Keratinocyte (primary cell): Measurements from ENCODE around the gene BACH1. TPM values are rescaled to one million over a fixed set of nuclear protein-coding genes. Genes with fewer than 3 reads are reported as not detected.

Experiments
- DNase-seq: peaks from one replicate; pipeline ENCODE4 v3.0.0-alpha.2; 2011; ENCODE audit warnings: low read depth, missing footprints, low spot score
- FAIRE-seq: peaks from 2 replicates; lab custom pipeline; 2011; peaks lifted over from hg19 to GRCh38; lab: Jason Lieb, UNC
- H2AFZ ChIP-seq: 2 replicates; pipeline ENCODE4 v1.6.0; 2012; ENCODE audit warnings: low read length, control low read depth, inconsistent platforms; ENCODE audit not compliant: control insufficient read depth
- H3K27ac ChIP-seq: 2 replicates; pipeline ENCODE4 v1.5.1; 2011; ENCODE audit warnings: low read length; ENCODE audit not compliant: control insufficient read depth, insufficient read depth
- H3K27me3 ChIP-seq: 3 replicates; pipeline ENCODE4 v1.6.0; 2011; ENCODE audit warnings: low read length; ENCODE audit not compliant: control insufficient read depth, insufficient read depth; ENCODE audit errors: extremely low read depth
- H3K36me3 ChIP-seq, 2 experiments: 2 replicates in 1 of 2; 3 replicates in 1 of 2; pipeline ENCODE4 v1.5.1; 2011; ENCODE audit warnings: low read length in 2 of 2, mild to moderate bottlenecking in 1 of 2; ENCODE audit not compliant: control insufficient read depth in 2 of 2, insufficient read depth in 2 of 2; ENCODE audit errors: extremely low read depth in 1 of 2
- H3K4me1 ChIP-seq: 3 replicates; pipeline ENCODE4 v1.5.1; 2011; ENCODE audit warnings: low read length; ENCODE audit not compliant: control insufficient read depth, insufficient read depth; ENCODE audit errors: extremely low read depth
- H3K4me2 ChIP-seq: 3 replicates; pipeline ENCODE4 v1.6.0; 2011; ENCODE audit warnings: low read depth, low read length; ENCODE audit not compliant: control insufficient read depth, insufficient read depth; ENCODE audit errors: extremely low read depth
- H3K4me3 ChIP-seq, 3 experiments: fragments of 200-600 bp in 1 of 3; sonication (generic) in 1 of 3; 2 replicates in 2 of 3; 3 replicates in 1 of 3; pipeline ENCODE4 v1.5.1; 2011 to 2016; ENCODE audit warnings: low read length in 3 of 3, mild to moderate bottlenecking in 3 of 3, control low read depth in 2 of 3, inconsistent platforms in 1 of 3, low read depth in 1 of 3, mixed read lengths in 1 of 3, mixed run types in 1 of 3, moderate library complexity in 1 of 3; ENCODE audit not compliant: control insufficient read depth in 2 of 3, insufficient read depth in 2 of 3; ENCODE audit errors: extremely low read depth in 1 of 3
- H3K79me2 ChIP-seq: 2 replicates; pipeline ENCODE4 v1.6.0; 2012; ENCODE audit warnings: low read length; ENCODE audit not compliant: control insufficient read depth, insufficient read depth
- H3K9ac ChIP-seq: 3 replicates; pipeline ENCODE4 v1.6.0; 2011; ENCODE audit warnings: low read length; ENCODE audit not compliant: control insufficient read depth, insufficient read depth; ENCODE audit errors: extremely low read depth
- H3K9me1 ChIP-seq: 3 replicates; pipeline ENCODE4 v1.6.0; 2011; ENCODE audit warnings: low read length; ENCODE audit not compliant: control insufficient read depth, insufficient read depth; ENCODE audit errors: extremely low read depth
- H3K9me3 ChIP-seq: 2 replicates; pipeline ENCODE4 v1.5.1; 2012; ENCODE audit warnings: low read depth, low read length; ENCODE audit not compliant: control insufficient read depth
- H4K20me1 ChIP-seq: 3 replicates; pipeline ENCODE4 v1.6.0; 2011; ENCODE audit warnings: low read length; ENCODE audit not compliant: control insufficient read depth, insufficient read depth; ENCODE audit errors: extremely low read depth
- CTCF ChIP-seq, 3 experiments: IDR thresholded peaks in 1 of 3; conservative IDR thresholded peaks in 1 of 3; optimal IDR thresholded peaks in 1 of 3; 2 replicates in 2 of 3; 3 replicates in 1 of 3; pipeline versions ENCODE3 to v1.5.1; 2011; ENCODE audit warnings: low read length in 3 of 3, mild to moderate bottlenecking in 3 of 3, moderate library complexity in 2 of 3, control low read depth in 1 of 3, inconsistent platforms in 1 of 3; ENCODE audit not compliant: insufficient read depth in 2 of 3; ENCODE audit errors: extremely low read depth in 1 of 3
- EZH2 ChIP-seq: IDR thresholded peaks from one replicate; pipeline ENCODE4 v1.6.1; 2012; ENCODE audit warnings: inconsistent platforms, mild to moderate bottlenecking, low read length, moderate library complexity
- dilution Hi-C: fragments of 300-500 bp; cut with MboI; formaldehyde crosslinking; loops from one replicate; pipeline ENCODE4 v1.7.0; 2020; ENCODE audit warnings: low sequenced_read_pairs; ENCODE audit not compliant: extremely low pct_ligation_motif_present
- polyA plus RNA-seq, 5 experiments: library from polyadenylated mRNA; depleted of rRNA in 3 of 5; stranded (reverse) in 3 of 5; stranded (forward) in 1 of 5; unstranded in 1 of 5; fragments of >200 nt; gene quantifications; 1 replicate in 1 of 5; 2 replicates in 3 of 5; 3 replicates in 1 of 5; pipeline versions ENCODE4 v1.2.1 to v1.2.3, GENCODE V29; 2011 to 2012; ENCODE audit warnings: missing spikeins in 2 of 5, low read depth in 1 of 5, low replicate concordance in 1 of 5

BACH1 gene
- polyA plus RNA-seq, 1 donor (not counting 4 experiments of a cell fraction or from before 2014, with no cell fraction given), result 33.1 TPM

GRCh38 chr21:29347274-29347681 is 48.6 kb downstream of the BACH1 start:
- H3K79me2 ChIP-seq, result peaks cover 29% of the 10 kb centered on the region
- no peak overlapping the region for H3K27ac ChIP-seq
- no peaks in the 10 kb centered on the region for H4K20me1 ChIP-seq
- no peak overlapping the region for H3K4me2 ChIP-seq
- TF ChIP-seq EZH2 (no peak), CTCF (optimal IDR thresholded peaks at IDR 0.05 in 1 of 3, IDR thresholded peaks at IDR 0.05 in 1 of 3, conservative IDR thresholded peaks at IDR 0.05 in 1 of 3; ENCODE audit: extremely low read depth in 1 of 3, insufficient read depth in 2 of 3, low read length in 3 of 3) (no peak)
- H3K9me1 ChIP-seq, result no peaks in the 10 kb centered on the region
- H3K9ac ChIP-seq, result no peak overlapping the region
- FAIRE-seq (no peak), DNase-seq (no peak)
- H2AFZ ChIP-seq, result no peak overlapping the region
- H3K4me3 ChIP-seq, result no peak overlapping the region
- peaks cover 10 to 16% of the 10 kb centered on the region in 2 experiments for H3K36me3 ChIP-seq
- H3K27me3 ChIP-seq, result no peaks in the 10 kb centered on the region
- peaks cover 18% of the 10 kb centered on the region for H3K4me1 ChIP-seq
- dilution Hi-C loops, result no loop called here
- H3K9me3 ChIP-seq, result no peaks in the 10 kb centered on the region

- H3K27me3 ChIP-seq, result no peaks in the 10 kb centered on the region
- peaks cover 5% of the 10 kb centered on the region for H3K4me1 ChIP-seq
- H3K36me3 ChIP-seq, result peaks cover 15 to 17% of the 10 kb centered on the region in 2 experiments
- dilution Hi-C loops, result no loop called here
- no peak for DNase-seq
- peaks cover 14% of the 10 kb centered on the region for H3K79me2 ChIP-seq
- TF ChIP-seq EZH2 (no peak), CTCF (optimal IDR thresholded peaks at IDR 0.05 in 1 of 3, IDR thresholded peaks at IDR 0.05 in 1 of 3, conservative IDR thresholded peaks at IDR 0.05 in 1 of 3; ENCODE audit: extremely low read depth in 1 of 3, insufficient read depth in 2 of 3, low read length in 3 of 3) (no peak)
- FAIRE-seq, result no peak
- H3K4me2 ChIP-seq, result no peak overlapping the region
- no peaks in the 10 kb centered on the region for H3K9me1 ChIP-seq
- no peak overlapping the region for H2AFZ ChIP-seq
- no peak overlapping the region for H3K27ac ChIP-seq
- no peak overlapping the region for H3K4me3 ChIP-seq
- H4K20me1 ChIP-seq, result no peaks in the 10 kb centered on the region
- H3K9me3 ChIP-seq, result no peaks in the 10 kb centered on the region
- no peak overlapping the region for H3K9ac ChIP-seq
Measured at GRCh38 chr21:29349702-29350101, 51.0 kb downstream of the BACH1 start.
